GM12878 (cell line): ENCODE data around the gene ATP4A. TPM values are rescaled to one million over a fixed set of nuclear protein-coding genes. Genes with fewer than 3 reads are reported as not detected.

Source experiments
- ATAC-seq: fragments of 200-7000 bp; cut with Tn5 transposase; 3 replicates; pipeline ENCODE4 v1.9.1; 2020; ENCODE audit warnings: mild to moderate bottlenecking, moderate library complexity
- BruUV-seq: library from RNA; stranded (reverse); fragments of 400-500 nt; replicated peaks from 2 replicates; lab custom pipeline; 2021; lab: Mats Ljungman, UMichigan
- CTCF ChIA-PET: fragments of 300-600 bp; sonication (Branson Sonifier 250); formaldehyde crosslinking; extraction: SDS; loops from one replicate; lab custom pipeline; 2021; ENCODE audit warnings: inconsistent platforms; lab: Yijun Ruan, JAX
- POLR2A ChIA-PET: fragments of 350-600 bp; formaldehyde crosslinking; extraction: SDS; loops from one replicate; lab custom pipeline; 2021; ENCODE audit warnings: inconsistent platforms; lab: Charles Lee
- RAD21 ChIA-PET: fragments of 300-600 bp; sonication (Branson Sonifier 250); formaldehyde crosslinking; loops from one replicate; lab custom pipeline; 2023; ENCODE audit warnings: antibody characterized with exemption; ENCODE audit not compliant: unreplicated experiment; lab: Charles Lee
- SMC1A ChIA-PET: fragments of 300-600 bp; sonication (Branson Sonifier 250); formaldehyde crosslinking; loops from one replicate; lab custom pipeline; 2023; ENCODE audit not compliant: unreplicated experiment, uncharacterized antibody; lab: Charles Lee
- DNase-seq: peaks from one replicate; pipeline ENCODE4 v3.0.0-alpha.2; 2011; ENCODE audit warnings: low read depth, low spot score
- FAIRE-seq: peaks from 3 replicates; lab custom pipeline; 2011; peaks lifted over from hg19 to GRCh38; lab: Jason Lieb, UNC
- H2AFZ ChIP-seq: 2 replicates; pipeline ENCODE4 v1.6.0; 2011; ENCODE audit warnings: low read depth, low read length, control low read depth; ENCODE audit not compliant: control insufficient read depth
- H3K27ac ChIP-seq: 2 replicates; pipeline ENCODE4 v1.5.1; 2011; ENCODE audit warnings: control low read depth; ENCODE audit not compliant: control insufficient read depth, insufficient read depth
- H3K27me3 ChIP-seq, 2 experiments: replicated peaks in 1 of 2; 2 replicates each; pipeline versions ENCODE4 v1.6.0 to v1.6.1; 2011; ENCODE audit warnings: low read length in 1 of 2; ENCODE audit not compliant: control insufficient read depth in 2 of 2, insufficient read depth in 2 of 2
- H3K36me3 ChIP-seq, 2 experiments: 2 replicates each; pipeline ENCODE4 v1.5.1; 2011; ENCODE audit warnings: low read length in 1 of 2; ENCODE audit not compliant: control insufficient read depth in 2 of 2, insufficient read depth in 2 of 2
- H3K4me1 ChIP-seq: 2 replicates; pipeline ENCODE4 v1.6.1; 2011; ENCODE audit warnings: mild to moderate bottlenecking, low read length, moderate library complexity, mixed read lengths; ENCODE audit not compliant: control insufficient read depth, insufficient read depth
- H3K4me2 ChIP-seq: 2 replicates; pipeline ENCODE4 v1.6.0; 2011; ENCODE audit warnings: control low read depth; ENCODE audit not compliant: control insufficient read depth, insufficient read depth
- H3K4me3 ChIP-seq: fragments of 200-600 bp; sonication (generic); 2 replicates; pipeline ENCODE4 v1.5.1; 2016
- H3K79me2 ChIP-seq: 2 replicates; pipeline ENCODE4 v1.6.0; 2011; ENCODE audit warnings: low read length; ENCODE audit not compliant: control insufficient read depth, insufficient read depth
- H3K9ac ChIP-seq: 2 replicates; pipeline ENCODE4 v1.8.0; 2011; ENCODE audit warnings: low read length, control low read depth, mixed read lengths; ENCODE audit not compliant: control insufficient read depth, insufficient read depth
- H3K9me3 ChIP-seq: replicated peaks from 3 replicates; pipeline ENCODE4 v1.5.1; 2011; ENCODE audit warnings: mild to moderate bottlenecking, low read length; ENCODE audit not compliant: control insufficient read depth, insufficient read depth
- H4K20me1 ChIP-seq: 2 replicates; pipeline ENCODE4 v1.6.0; 2011; ENCODE audit not compliant: control insufficient read depth, insufficient read depth
- FOXK2 ChIP-seq: fragments of 450-650 bp; IDR thresholded peaks from 2 replicates; pipeline ENCODE4 v1.6.1; 2017; ENCODE audit warnings: mild to moderate bottlenecking, moderate library complexity
- JUND ChIP-seq: IDR thresholded peaks from 2 replicates; pipeline ENCODE4 v1.6.1; 2012; ENCODE audit warnings: low read depth, mild to moderate bottlenecking, low read length, improper control_type of control experiment, moderate library complexity
- POLR2AphosphoS5 ChIP-seq: IDR thresholded peaks from 2 replicates; pipeline ENCODE4 v1.6.1; 2011; ENCODE audit warnings: mild to moderate bottlenecking, low read length, inconsistent platforms
- WGBS: methylation state at CpG from one replicate; pipeline ENCODE4 v1.1.6; 2016; ENCODE audit warnings: low lambda C conversion rate; ENCODE audit not compliant: insufficient replicate concordance, insufficient coverage; ENCODE audit errors: missing lambda C conversion rate; 5-methylcytosine and 5-hydroxymethylcytosine counted together
- in situ Hi-C: fragments of 300-500 bp; cut with MboI; formaldehyde crosslinking; loops from 9 replicates; pipeline ENCODE4 v1.14.3; 2018; ENCODE audit warnings: mixed read lengths
- intact Hi-C: fragments of 100-400 bp; cut with micrococcal nuclease; formaldehyde crosslinking; loops from one replicate; pipeline ENCODE4 v1.14.2; 2022; ENCODE audit not compliant: unreplicated experiment
- polyA plus RNA-seq, 11 experiments: library from polyadenylated mRNA; depleted of rRNA in 4 of 11; unstranded in 6 of 11; stranded (reverse) in 5 of 11; fragments of >200 nt; fragmentation: Nextera tagmentation in 4 of 11; fragmentation: Illumina TruSeq in 1 of 11; extraction: Ambion mirVana in 4 of 11; extraction: Trizol in 1 of 11; gene quantifications; 1 replicate in 1 of 11; 2 replicates in 10 of 11; pipeline versions ENCODE4 v1.2.1 to v1.2.3, GENCODE V29; 2011 to 2016; ENCODE audit warnings: inconsistent platforms in 2 of 11, missing spikeins in 2 of 11, low read depth in 1 of 11
- total RNA-seq, 4 experiments: library from RNA; depleted of rRNA in 3 of 4; stranded (reverse); fragments of >200 nt in 3 of 4; fragmentation: Illumina TruSeq in 1 of 4; extraction: Trizol in 1 of 4; gene quantifications; 2 replicates each; pipeline versions ENCODE4 v1.2.1 to v1.2.3, GENCODE V29; 2013 to 2021
- TF ChIP-seq, protein P1 (sequence below): IDR thresholded peaks from 2 replicates; pipeline ENCODE4 v1.6.1; 2012; ENCODE audit warnings: mild to moderate bottlenecking, low read depth, low read length

ATP4A gene
- total and polyA plus RNA-seq, 10 of the 15 experiments (the other 5 are each of a cell fraction or from before 2014, with no cell fraction given): 0.03 to 1.5 (median 0.11) TPM; not detected in 3

DNA sequence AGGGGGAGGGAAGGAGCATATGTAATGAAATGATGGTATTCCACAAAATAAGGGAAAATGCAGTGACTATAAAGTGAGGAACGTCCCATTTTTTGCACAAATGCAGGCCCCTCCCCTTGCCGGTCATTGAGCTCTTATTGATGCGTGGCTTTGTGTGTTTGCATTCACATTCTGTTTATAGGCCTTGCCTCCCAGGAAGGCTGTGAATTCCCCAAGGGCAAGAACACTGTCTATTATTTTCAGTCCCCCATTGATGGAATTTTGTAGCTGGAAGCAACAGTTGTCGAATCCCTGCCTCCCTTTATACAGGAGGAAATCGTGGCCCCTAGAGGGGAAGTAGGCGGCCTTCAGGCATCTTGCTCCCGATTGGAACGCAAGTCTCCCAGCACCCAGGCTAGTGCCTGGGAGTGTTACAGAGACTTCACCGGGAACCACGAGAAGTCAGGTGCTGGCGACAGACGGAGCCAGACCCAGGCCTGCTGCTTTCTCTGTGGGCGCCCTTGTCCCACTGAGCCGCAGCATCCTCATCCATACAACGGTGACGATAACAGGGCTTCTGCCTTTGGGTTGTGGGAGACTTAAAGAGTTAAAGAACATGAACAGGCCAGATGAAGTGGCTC lies 42.2 kb downstream of the ATP4A start:
- TF ChIP-seq, protein P1, sequence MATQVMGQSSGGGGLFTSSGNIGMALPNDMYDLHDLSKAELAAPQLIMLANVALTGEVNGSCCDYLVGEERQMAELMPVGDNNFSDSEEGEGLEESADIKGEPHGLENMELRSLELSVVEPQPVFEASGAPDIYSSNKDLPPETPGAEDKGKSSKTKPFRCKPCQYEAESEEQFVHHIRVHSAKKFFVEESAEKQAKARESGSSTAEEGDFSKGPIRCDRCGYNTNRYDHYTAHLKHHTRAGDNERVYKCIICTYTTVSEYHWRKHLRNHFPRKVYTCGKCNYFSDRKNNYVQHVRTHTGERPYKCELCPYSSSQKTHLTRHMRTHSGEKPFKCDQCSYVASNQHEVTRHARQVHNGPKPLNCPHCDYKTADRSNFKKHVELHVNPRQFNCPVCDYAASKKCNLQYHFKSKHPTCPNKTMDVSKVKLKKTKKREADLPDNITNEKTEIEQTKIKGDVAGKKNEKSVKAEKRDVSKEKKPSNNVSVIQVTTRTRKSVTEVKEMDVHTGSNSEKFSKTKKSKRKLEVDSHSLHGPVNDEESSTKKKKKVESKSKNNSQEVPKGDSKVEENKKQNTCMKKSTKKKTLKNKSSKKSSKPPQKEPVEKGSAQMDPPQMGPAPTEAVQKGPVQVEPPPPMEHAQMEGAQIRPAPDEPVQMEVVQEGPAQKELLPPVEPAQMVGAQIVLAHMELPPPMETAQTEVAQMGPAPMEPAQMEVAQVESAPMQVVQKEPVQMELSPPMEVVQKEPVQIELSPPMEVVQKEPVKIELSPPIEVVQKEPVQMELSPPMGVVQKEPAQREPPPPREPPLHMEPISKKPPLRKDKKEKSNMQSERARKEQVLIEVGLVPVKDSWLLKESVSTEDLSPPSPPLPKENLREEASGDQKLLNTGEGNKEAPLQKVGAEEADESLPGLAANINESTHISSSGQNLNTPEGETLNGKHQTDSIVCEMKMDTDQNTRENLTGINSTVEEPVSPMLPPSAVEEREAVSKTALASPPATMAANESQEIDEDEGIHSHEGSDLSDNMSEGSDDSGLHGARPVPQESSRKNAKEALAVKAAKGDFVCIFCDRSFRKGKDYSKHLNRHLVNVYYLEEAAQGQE: no peak
- no peak for TF ChIP-seq FOXK2
- TF ChIP-seq JUND: no peak
- no peak for TF ChIP-seq POLR2AphosphoS5
- in situ Hi-C loops (no loop called here), intact Hi-C loops (no loop called here)
- no peak overlapping the region for H3K4me2 ChIP-seq
- WGBS: 60% methylated on average over 16 of the region's 16 CpGs
- no peak overlapping the region for H3K4me3 ChIP-seq
- no TSS peak for BruUV-seq
- H4K20me1 ChIP-seq: no peaks in the 10 kb centered on the region
- H3K4me1 ChIP-seq: no peaks in the 10 kb centered on the region
- SMC1A ChIA-PET: no interaction called here
- H3K9ac ChIP-seq: no peak overlapping the region
- POLR2A ChIA-PET: no interaction called here
- DNase-seq (no peak), FAIRE-seq (no peak), ATAC-seq (no peak)
- H3K36me3 ChIP-seq: no peaks in the 10 kb centered on the region
- H2AFZ ChIP-seq: no peak overlapping the region
- RAD21 ChIA-PET: no interaction called here
- no peaks in the 10 kb centered on the region for H3K9me3 ChIP-seq
- no peak overlapping the region for H3K27ac ChIP-seq
- CTCF ChIA-PET: interaction anchor here (0.6 to 2.5 kb wide), 3 partner anchors 11 to 281 kb away, joined by 3 to 9 read pairs (median 3); no protein-coding TSS in a partner anchor
- H3K27me3 ChIP-seq: no peaks in the 10 kb centered on the region; a peak in 1 of 4 replicates
- H3K79me2 ChIP-seq: no peaks in the 10 kb centered on the region
